ENCODE data around the gene LRRN3.

GRCh38 chr7:111162692-111163091 lies 71.8 kb downstream of the LRRN3 start:
- TF ChIP-seq POLR2AphosphoS5 (IDR thresholded peaks at IDR 0.05; ENCODE audit: borderline replicate concordance, low read depth, low read length) (no peak), EZH2 (IDR thresholded peaks at IDR 0.05) (no peak), FOXP2 (optimal IDR thresholded peaks at IDR 0.05; ENCODE audit: control extremely low read depth, extremely low read length, insufficient read depth) (no peak)
